ENCODE data around the gene COL8A1.
A peak's percentile ranks its signal among the peaks of the same experiment; 100 is the strongest.

COL8A1 gene

GRCh38 chr3:99648101-99648500, 9.7 kb downstream of the COL8A1 start:
- H3K36me3 ChIP-seq (replicated peaks; ENCODE audit: insufficient read depth, low read length): no peaks in the 10 kb centered on the region
- H3K9me2 ChIP-seq (replicated peaks; ENCODE audit: insufficient read depth, low read length): no peaks in the 10 kb centered on the region
- H3K4me2 ChIP-seq (ENCODE audit: low read depth, low read length): no peak overlapping the region
- H3K9ac ChIP-seq (ENCODE audit: low read length): no peak overlapping the region
- H3K27ac ChIP-seq (ENCODE audit: low read length): no peak overlapping the region
- DNase-seq: peak; percentile 9
- H3K79me2 ChIP-seq (ENCODE audit: low read length): no peaks in the 10 kb centered on the region
- H3K27me3 ChIP-seq (replicated peaks; ENCODE audit: insufficient read depth, low read length): no peaks in the 10 kb centered on the region
- H4K20me1 ChIP-seq (ENCODE audit: insufficient read depth, low read length): no peaks in the 10 kb centered on the region
- peaks cover 8% of the 10 kb centered on the region for H3K4me1 ChIP-seq (ENCODE audit: low read length)
- no peaks in the 10 kb centered on the region for H3K9me3 ChIP-seq (replicated peaks; ENCODE audit: insufficient read depth, low read length)
- TF ChIP-seq EZH2 (optimal IDR thresholded peaks at IDR 0.05; ENCODE audit: low read depth, low read length): no peak
- TF ChIP-seq CTCF (IDR thresholded peaks at IDR 0.05; ENCODE audit: low read length): no peak
- no peak for TF ChIP-seq EZH2phosphoT487 (IDR thresholded peaks at IDR 0.05; ENCODE audit: low read length)
- H2AFZ ChIP-seq (ENCODE audit: low read length): no peak overlapping the region
- H3K4me3 ChIP-seq (ENCODE audit: low read length): no peak overlapping the region
- H3F3A ChIP-seq (ENCODE audit: insufficient read depth, low read length): no peaks in the 10 kb centered on the region

GRCh38 chr3:99648516-99648915, 10.1 kb downstream of the COL8A1 start:
- TF ChIP-seq EZH2phosphoT487 (IDR thresholded peaks at IDR 0.05; ENCODE audit: low read length) (no peak), EZH2 (optimal IDR thresholded peaks at IDR 0.05; ENCODE audit: low read depth, low read length) (no peak), CTCF (IDR thresholded peaks at IDR 0.05; ENCODE audit: low read length) (no peak)
- no peak for DNase-seq
- H3K9me3 ChIP-seq (replicated peaks; ENCODE audit: insufficient read depth, low read length): no peaks in the 10 kb centered on the region
- H3F3A ChIP-seq (ENCODE audit: insufficient read depth, low read length): no peaks in the 10 kb centered on the region
- H3K9me2 ChIP-seq (replicated peaks; ENCODE audit: insufficient read depth, low read length): no peaks in the 10 kb centered on the region
- no peaks in the 10 kb centered on the region for H3K36me3 ChIP-seq (replicated peaks; ENCODE audit: insufficient read depth, low read length)
- H3K79me2 ChIP-seq (ENCODE audit: low read length): no peaks in the 10 kb centered on the region
- H3K4me3 ChIP-seq (ENCODE audit: low read length): no peak overlapping the region
- H4K20me1 ChIP-seq (ENCODE audit: insufficient read depth, low read length): no peaks in the 10 kb centered on the region
- H3K4me1 ChIP-seq (ENCODE audit: low read length): peaks cover 8% of the 10 kb centered on the region
- H3K27me3 ChIP-seq (replicated peaks; ENCODE audit: insufficient read depth, low read length): no peaks in the 10 kb centered on the region
- no peak overlapping the region for H3K4me2 ChIP-seq (ENCODE audit: low read depth, low read length)
- H3K27ac ChIP-seq (ENCODE audit: low read length): no peak overlapping the region
- no peak overlapping the region for H2AFZ ChIP-seq (ENCODE audit: low read length)
- H3K9ac ChIP-seq (ENCODE audit: low read length): no peak overlapping the region

- no peak overlapping the region for H2AFZ ChIP-seq (ENCODE audit: low read length)
- H3K9ac ChIP-seq (ENCODE audit: low read length): no peak overlapping the region
- peaks cover 8% of the 10 kb centered on the region for H3K4me1 ChIP-seq (ENCODE audit: low read length)
- no peaks in the 10 kb centered on the region for H3K36me3 ChIP-seq (replicated peaks; ENCODE audit: insufficient read depth, low read length)
- no peak overlapping the region for H3K4me2 ChIP-seq (ENCODE audit: low read depth, low read length)
- H3K9me2 ChIP-seq (replicated peaks; ENCODE audit: insufficient read depth, low read length): no peaks in the 10 kb centered on the region
- no peak overlapping the region for H3K27ac ChIP-seq (ENCODE audit: low read length)
- DNase-seq: no peak
- no peaks in the 10 kb centered on the region for H3F3A ChIP-seq (ENCODE audit: insufficient read depth, low read length)
- no peaks in the 10 kb centered on the region for H3K79me2 ChIP-seq (ENCODE audit: low read length)
- H3K9me3 ChIP-seq (replicated peaks; ENCODE audit: insufficient read depth, low read length): no peaks in the 10 kb centered on the region
- TF ChIP-seq EZH2 (optimal IDR thresholded peaks at IDR 0.05; ENCODE audit: low read depth, low read length) (no peak), CTCF (IDR thresholded peaks at IDR 0.05; ENCODE audit: low read length) (no peak), EZH2phosphoT487 (IDR thresholded peaks at IDR 0.05; ENCODE audit: low read length) (no peak)
- no peaks in the 10 kb centered on the region for H3K27me3 ChIP-seq (replicated peaks; ENCODE audit: insufficient read depth, low read length)
- H4K20me1 ChIP-seq (ENCODE audit: insufficient read depth, low read length): no peaks in the 10 kb centered on the region
- no peak overlapping the region for H3K4me3 ChIP-seq (ENCODE audit: low read length)
These were observed 13.1 kb downstream of the COL8A1 start for GRCh38 chr3:99651531-99651930.
